Measurements from ENCODE around the gene CUL3.
"Not testable (repeated sequence)": the region's sequence is repeated elsewhere in the genome, so short reads cannot be mapped to it uniquely, and the experiment has no call there.

Gene CUL3

DNA sequence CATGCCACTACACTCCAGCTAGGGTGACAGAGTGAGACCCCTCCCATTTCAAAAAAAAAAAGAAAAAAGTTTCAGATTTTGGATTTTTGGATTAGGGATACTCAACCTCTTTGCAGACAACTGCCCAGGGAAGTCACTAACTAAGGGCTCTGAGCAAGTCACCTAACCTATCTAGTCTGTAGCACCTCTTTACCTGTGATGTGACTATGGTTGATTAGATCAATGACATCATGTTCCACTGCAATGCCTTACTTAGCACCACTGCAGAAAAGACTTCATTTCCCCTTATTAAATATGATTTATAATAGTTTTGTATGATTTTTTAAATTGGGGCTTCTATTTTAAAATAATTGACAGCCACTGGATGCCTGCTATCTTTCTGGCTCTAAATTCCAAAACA is 41.2 kb downstream of the CUL3 start:
- DNase-seq (ENCODE audit: low read depth) = no peak

DNA sequence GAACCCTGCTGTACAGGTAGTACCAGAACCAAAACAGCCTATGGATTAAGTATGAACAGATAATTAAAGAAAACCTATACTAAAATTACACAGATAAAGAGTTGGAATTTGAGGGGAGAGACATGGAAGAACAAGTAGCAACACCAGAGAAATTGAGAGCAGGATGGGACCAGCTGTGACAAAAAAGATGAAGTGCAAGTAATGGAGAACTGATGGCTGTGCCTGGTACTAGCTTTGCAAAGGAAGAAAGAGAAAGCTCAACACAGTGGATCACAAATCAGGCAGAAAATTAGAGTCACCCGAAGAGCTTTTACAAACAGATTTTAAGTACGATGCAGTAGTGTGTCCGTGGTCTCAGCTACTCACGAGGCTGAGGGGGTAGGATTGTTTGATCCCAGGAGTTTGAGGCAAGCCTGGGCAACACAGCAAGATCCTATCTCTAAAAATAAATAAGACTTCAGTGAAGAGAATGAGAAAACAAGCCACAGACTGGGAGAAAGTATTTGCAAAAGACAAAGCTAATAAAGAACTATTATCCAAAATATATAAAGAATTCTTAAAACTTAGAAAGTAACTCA is 46.5 kb downstream of the CUL3 start:
- no peak for DNase-seq (ENCODE audit: low read depth)

DNA sequence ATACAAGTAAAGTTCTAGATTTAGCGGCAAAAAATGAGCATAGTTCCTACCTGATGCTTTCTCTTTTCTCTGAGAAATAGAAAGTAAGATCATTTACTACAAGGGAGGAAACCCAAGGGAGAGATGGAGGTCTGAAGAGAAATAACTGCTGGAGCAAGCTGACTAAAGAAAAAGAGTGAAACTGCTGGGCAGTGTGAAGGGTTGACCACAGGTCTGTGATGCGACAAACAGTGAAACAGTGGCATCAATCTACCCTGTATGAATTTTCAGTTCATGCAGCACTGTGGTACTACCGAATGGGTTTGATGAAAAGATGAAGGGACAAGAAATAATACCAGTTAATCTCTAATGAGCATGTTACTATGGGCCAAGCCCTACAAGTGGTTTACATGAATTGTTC is 52.2 kb downstream of the CUL3 start:
- DNase-seq (ENCODE audit: low read depth) = no peak

DNA sequence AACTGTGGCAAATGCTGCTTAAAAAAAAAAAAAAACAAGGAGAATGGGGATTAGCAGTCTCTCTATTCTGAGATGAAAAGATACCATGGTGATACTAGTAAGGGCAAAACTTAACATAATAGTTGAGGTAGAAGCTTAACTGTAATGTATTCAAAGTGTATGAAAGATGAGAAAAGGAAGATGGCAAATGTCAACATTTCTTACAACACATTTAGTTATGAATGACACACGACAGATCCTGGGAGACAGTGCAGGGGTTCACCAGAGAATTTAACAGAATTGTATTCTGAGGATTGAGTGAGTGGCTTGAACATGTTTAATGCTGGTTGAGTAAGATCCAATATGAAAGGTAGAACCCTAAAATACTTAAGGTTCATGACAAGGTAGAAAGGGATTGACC is 52.7 kb downstream of the CUL3 start:
- DNase-seq (ENCODE audit: low read depth) = no peak

DNA sequence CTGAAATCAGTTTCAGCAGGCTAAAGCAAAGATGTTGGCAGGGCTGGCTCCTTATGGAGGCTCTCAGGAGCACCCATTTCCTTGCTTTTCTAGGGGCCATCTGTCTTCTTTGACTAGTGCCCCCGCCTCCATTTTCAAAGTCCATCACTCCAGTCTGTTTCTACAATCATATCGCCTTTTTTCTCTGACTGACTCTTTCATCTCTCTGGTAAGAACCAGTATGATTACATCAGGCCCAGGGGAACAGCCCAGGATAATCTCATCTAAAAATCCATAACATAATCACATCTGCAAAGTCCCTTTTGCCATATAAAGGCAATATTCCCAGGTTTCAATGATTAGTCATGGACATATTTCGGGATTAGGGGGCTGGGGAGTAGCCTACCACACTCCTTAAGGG is 57.0 kb downstream of the CUL3 start:
- DNase-seq (ENCODE audit: low read depth) = no peak

DNA sequence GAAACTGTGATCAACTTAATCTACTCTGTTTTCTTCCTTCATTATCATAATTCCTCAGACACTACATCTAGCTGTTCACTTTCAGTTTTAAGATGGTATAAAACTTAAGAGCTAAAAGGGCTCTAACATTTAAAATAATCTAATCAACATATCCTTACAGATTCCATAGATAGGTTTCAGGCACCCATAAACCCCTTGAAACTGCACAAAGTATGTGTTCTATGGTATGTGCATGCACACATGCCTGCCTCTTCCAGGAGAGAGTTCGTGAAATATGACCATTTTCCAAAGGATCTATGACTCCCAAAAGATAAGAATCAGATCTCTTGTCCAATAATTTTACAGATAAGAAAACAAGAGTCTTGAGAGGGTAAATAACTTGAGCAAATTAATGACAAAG is 59.4 kb downstream of the CUL3 start:
- DNase-seq (ENCODE audit: low read depth) = no peak

DNA sequence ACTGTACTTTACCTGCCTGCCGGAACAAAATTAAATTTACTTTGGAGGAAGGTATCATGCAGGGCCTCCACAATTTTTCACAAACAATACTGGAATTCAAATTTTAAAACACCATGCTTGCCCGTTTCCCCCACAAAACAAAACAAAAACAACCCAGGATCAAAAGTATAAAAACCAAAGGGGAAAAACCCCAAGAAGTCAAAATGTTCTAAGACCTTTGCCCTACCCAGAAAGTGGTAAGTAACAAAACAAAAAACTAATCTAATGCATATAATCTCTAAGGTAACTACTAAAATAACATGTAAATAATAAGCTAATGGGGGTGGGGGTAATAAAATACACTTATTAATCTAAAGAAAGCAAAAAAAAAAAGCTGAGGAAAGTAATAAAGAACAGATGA is 60.5 kb downstream of the CUL3 start:
- DNase-seq (ENCODE audit: low read depth) = no peak

DNA sequence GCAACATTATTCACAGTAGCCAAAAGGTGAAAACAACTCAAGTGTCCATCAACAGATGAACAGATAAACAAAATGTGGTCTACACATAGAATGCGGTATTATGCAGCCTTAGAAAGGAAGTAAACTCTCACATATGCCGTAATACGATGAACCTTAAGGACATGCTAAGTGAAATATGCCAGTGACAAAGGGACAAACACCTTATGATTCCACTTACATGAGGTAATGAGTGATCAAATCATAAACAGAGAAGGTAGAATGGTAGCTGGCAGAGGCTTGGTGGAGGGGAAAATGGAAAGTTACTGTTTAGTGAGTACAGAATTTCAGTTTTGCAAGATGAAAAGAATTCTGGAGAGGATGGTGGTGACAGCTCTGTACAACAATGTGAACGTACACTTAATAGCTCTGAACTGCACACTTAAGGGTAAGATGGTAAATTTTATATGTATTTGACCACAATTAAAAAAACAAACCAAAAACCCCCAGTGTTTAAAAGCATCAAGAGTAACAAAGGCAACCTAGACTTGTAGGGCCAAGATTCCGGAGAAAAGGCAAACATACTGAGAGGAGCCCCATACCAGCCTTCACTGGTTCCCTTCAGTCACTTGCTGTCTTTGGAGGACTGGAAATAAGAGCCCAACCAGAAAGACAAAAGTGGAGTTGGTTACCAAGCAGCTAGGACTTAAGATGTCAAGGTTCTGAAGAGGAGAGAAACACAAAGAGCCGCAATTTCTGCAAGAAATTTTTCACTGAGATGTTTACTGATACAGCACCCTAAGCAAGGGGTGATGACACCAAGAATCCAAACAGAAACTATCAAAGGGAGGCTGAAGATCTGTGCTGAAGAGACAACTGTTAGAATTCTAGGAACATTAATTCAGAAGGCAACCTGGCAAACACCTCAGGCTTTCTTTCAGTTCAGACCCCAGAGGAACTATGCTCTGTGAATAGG is 61.3 kb downstream of the CUL3 start:
- no peak for DNase-seq (ENCODE audit: low read depth)

DNA sequence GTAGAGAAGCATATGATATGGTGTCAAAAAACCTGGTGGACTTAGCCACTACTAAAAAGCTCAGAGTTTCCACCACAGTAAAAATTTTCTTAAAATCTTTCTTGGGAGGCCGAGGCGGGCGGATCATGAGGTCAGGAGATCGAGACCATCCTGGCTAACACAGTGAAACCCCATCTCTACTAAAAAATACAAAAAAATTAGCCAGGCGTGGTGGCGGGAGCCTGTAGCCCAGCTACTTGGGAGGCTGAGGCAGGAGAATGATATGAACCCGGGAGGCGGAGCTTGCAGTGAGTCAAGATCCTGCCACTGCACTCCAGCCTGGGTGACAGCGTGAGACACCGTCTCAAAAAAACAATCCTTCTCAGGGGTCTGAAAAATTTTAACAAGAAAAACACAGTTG is 62.7 kb downstream of the CUL3 start:
- not testable (repeated sequence) for DNase-seq (ENCODE audit: low read depth)

DNA sequence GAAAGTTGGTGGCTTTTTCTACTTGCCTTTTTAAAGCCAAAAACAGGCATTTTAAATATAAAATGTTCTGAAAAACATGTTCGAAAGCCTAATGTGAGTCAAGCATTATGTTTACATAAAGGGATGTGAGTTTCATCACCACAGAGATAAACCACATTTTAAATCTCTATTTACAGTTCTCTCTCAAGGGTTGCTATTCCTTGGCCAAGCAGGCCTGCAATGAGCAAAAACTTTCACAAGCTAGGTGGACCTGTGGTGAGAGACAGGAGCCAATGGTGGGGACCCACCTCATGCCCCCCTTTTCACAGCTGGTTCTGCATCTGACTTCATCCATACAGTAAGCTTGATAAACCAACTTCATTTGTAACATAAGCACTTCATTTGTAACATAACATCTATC is 65.1 kb downstream of the CUL3 start:
- no peak for DNase-seq (ENCODE audit: low read depth)

DNA sequence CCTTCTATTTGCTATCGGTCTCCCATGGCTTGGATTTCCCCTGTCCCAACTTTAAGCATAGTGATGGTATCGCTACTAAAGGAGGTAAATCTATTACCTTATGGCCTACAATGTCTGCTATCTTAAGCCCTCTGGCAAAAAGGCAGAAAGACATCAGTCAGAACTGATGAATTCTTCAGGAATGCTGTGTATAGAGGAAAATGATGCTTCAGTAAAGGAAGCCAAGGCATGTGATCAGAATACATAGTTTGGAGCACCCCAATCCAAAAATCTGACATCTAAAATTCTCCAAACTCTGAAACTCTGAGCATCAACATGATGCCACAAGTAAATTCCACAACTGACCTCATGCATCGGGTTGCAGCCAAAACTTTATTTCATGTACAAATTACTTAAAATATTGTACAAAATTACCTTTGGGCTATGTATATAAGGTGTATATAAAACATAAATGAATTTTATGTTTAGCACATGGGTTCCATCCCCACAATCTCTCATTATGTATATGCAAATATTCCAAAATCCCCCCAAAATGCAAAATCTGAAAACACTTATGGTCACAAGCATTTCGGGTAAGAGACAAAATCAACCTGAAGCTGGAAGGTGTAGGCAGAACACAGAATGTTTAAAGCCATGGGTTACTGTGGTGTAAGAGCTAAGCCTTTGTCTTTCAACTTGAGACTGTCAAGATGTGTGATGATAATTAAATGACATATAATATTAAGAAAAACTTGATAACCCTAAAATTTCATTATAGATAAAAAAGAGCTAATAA is 66.2 kb downstream of the CUL3 start:
- no peak for DNase-seq (ENCODE audit: low read depth)

DNA sequence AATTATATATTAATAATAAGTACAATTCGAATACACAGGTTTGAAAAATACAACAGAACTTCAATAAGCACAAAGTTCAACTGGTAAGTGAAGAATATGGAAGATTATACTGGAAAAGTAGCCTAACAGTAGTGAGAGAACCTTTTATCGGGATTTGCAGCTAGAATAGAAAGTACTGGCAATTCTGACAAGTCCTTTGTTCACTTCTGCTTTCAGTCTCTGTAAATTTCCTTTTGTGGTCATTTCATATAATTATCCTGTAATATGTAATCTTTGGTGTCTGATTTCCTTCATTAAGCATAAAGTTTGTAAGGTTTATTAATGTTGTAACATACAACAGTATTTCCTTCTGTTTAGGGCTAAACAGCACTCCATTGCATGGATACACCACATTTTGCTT is 67.2 kb downstream of the CUL3 start:
- no peak for DNase-seq (ENCODE audit: low read depth)

DNA sequence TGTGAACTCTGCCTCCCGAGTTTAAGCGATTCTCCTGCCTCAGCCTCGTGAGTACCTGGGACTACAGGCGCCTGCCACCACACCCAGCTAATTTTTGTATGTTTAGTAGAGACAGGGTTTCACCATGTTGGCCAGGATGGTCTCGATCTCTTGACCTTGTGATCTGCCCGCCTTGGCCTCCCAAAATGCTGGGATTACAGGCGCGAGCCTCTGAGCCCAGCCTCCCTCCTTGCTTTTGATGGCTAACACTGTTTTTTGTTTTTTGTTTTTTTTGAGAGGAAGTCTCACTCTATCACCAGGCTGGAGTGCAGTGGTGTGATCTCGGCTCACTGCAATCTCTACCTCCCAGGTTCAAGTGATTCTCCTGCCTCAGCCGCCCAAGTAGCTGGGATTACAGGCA is 68.8 kb downstream of the CUL3 start:
- not testable (repeated sequence) for DNase-seq (ENCODE audit: low read depth)

DNA sequence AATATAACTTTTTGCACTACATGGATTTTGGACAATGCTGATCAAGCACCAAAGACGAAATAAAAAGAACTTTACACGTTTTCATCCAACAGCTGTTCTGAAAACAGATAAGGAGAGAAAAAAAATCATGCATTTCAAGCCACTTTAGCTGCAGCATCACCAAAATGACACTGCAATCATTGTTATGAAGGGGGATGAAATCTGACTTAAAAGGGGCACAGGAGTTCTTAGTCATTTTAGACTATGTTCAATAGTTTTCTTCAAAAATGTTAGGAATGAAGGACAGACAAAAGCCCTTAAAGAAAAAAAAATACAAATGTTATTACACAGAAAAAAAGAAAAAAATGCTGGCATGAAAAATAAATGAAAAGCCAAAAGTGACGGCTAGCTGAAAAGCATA is 71.2 kb downstream of the CUL3 start:
- no peak for DNase-seq (ENCODE audit: low read depth)

DNA sequence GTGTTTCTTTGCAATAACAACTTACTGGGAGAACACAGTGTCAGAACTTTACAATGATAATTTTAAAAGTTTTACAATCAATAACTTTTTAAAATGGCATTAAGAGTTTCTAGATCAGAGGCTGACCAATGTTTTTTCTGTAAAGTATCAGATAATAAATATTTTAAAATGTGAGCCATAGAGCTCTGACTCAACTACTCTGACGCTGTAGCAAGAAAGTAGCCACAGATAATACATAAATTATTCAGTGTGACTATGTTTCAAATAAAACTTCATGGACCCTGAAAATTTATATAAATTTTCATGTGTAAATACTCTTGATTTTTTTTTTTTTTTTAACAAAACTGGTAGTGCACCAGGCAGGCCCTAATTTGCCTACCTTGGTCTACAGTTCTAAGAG is 77.4 kb downstream of the CUL3 start:
- DNase-seq (ENCODE audit: low read depth) = no peak

DNA sequence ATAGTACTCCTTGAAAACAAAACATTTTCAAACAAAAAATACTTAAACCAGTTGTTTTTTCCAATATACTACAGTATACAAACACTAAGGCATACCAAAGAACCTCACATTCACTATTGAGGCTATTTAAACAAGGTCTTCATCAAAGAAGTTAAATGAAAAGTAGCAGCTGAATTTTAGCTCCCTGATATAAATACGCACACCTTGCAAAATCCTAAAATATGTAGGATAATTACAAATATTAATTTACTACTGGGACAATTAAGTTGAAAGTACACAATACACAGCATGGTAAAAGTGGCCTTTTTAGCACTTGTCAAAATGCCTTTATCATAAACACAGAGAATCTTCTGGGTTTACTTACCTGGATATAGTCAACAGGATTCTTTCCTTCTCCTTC is 78.7 kb downstream of the CUL3 start:
- no peak for DNase-seq (ENCODE audit: low read depth)

DNA sequence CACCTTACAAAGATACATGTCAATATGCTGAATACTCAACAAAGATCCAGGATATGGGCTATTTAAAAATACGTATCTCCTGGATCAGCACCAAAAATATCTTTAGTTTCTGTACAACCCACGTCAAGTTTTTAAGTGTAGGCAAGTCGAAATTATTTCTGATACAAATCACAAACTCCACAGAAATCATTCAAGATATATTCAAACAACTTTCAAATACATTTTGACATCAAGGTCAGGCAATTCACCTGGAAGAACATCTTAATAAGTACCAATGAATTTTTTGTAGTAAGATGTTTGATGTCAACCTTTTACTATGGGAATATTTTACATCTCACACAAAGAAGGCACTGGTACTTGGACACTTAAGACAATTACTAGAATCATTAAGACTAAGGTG is 86.2 kb downstream of the CUL3 start:
- DNase-seq (ENCODE audit: low read depth) = no peak

DNA sequence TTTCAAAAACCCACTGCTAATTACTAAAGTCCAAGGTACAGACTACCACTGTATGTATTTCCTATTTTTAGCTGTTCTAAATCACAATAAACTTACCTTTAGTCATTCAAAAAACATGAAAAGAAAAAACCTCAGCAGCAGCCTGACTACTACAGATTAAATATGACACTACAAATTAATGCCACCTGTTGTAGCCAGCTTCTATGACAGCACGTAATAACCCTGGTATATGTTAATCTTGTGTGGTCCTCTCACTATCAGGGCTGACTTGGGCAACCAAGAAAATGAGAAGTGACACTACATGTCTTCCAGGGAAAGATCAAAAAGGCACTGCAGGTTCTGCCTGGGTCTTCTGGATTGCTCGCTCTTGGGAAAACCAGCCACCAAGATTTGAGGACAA is 92.6 kb downstream of the CUL3 start:
- DNase-seq (ENCODE audit: low read depth) = no peak

DNA sequence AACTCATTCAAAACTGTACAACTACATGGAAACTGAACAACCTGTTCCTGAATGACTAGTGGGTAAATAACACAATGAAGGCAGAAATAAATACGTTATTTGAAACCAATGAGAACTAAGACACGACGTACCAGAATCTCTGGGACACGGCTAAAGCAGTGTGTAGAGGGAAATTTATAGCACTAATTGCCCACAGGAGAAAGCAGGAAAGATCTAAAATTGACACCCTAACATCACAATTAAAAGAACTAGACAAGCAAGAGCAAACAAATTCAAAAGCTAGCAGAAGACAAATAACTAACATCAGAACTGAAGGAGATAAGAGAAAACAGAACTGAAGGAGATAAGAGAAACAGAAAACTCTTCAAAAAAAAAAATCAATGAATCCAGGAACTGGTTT is 97.2 kb downstream of the CUL3 start:
- DNase-seq (ENCODE audit: low read depth) = not testable (repeated sequence)

DNA sequence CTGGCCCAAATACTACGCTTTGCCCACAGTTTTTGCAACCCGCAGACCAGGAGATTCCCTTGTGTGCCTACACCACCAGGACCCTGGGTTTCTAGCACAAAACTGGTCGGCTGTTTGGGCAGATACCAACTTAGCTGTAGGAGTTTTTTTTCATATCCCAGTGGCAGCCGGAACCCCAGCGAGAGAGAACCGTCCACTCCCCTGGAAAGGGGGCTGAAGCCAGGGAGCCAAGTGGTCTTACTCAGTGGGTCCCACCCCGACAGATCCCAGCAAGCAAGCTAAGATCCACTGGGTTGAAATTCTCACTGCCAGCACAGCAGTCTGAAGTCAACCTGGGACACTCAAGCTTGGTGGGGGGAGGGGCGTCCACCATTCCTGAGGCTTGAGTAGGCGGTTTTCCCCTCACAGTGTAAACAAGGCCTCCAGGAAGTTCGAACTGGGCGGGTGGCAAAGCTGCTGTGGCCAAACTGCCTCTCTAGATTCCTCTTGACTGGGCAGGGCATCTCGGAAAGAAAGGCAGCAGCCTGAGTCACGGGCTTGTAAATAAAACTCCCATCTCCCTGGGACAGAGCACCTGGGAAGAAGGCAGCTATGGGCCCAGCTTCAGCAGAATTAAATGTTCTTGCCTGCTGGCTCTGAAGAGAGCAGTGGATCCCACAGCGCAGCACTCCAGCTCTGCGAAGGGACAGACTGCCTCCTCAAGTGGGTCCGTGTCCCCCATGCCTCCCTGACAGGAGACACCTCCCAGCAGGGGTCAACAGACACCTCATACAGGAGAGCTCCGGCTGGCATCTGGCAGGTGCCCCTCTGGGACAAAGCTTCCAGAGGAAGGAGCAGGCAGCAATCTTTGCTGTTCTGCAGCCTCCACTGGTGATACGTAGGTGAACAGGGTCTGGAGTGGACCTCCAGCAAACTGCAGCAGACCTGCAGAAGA is 99.8 kb downstream of the CUL3 start:
- not testable (repeated sequence) for DNase-seq (ENCODE audit: low read depth)

DNA sequence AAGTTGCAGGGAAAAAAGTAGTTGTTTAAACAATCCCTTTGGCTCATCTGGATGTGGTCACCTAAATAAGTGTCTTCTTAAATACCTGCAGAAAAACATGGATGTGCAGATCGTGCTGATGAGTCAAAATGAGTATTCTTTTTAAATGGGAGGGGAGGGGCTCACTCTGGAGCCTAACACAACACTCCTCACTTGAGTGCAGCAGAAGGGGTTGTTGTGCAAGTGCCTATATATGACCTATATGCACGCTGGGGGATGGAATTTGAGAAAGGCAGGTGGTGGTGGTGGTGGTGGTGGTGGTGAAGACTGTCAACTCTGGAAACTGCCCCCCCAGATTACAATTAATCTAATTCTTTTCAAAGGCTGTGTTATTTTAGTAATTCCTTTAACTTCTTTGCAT is 105.3 kb downstream of the CUL3 start:
- DNase-seq (ENCODE audit: low read depth) = no peak

DNA sequence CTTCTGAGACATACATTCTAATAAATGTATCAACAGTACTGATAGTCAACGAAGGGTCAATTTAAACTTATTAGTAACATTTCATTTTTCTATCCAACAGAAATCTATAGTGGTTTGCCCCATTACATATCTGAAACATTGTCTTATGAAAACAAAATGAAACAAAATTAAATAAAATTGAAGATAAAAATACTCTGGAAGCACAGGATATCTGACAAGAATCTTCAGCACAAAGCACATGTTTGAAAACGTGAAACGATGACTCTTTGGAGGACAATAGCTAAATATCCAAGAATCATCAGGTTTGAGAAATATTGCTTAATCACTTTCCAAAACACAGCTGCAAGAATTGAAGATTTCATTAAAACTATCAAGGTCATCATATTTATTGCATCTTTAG is 112.3 kb downstream of the CUL3 start:
- no peak for DNase-seq (ENCODE audit: low read depth)
